ENCODE measurements around the gene TLE2.

DNA sequence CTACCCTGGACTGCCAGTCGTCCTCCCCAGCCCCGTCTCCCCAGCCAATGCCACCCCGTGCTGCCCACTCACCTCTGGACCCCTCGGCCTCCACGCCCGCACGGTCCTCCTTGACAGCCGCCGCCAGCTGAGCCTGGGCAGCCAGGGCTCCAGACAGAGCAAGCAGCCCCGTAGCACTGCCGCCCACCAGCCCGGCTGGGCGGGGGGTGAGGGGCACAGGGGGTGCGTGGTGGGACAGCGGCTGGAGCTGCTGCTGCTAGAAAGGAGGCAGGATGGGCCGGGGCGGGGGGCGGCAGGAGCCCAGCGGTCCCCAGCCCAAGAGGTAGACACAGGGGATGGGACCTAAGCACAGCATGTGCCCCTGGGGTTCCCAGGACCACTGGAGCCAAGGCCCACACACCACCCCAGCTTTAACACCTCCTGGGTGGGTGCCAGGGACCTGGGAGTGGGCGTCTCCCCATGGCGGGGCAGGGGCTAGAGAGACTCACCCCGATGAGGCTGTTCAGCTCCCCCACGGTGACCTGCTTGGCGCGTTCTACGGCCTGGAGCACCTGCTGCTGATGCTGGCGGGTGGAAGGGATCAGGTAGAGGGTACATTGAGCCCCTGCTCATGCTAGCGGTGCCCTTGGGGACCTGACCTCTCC is 9.7 kb downstream of the TLE2 start:
- TF ChIP-seq, protein P1, sequence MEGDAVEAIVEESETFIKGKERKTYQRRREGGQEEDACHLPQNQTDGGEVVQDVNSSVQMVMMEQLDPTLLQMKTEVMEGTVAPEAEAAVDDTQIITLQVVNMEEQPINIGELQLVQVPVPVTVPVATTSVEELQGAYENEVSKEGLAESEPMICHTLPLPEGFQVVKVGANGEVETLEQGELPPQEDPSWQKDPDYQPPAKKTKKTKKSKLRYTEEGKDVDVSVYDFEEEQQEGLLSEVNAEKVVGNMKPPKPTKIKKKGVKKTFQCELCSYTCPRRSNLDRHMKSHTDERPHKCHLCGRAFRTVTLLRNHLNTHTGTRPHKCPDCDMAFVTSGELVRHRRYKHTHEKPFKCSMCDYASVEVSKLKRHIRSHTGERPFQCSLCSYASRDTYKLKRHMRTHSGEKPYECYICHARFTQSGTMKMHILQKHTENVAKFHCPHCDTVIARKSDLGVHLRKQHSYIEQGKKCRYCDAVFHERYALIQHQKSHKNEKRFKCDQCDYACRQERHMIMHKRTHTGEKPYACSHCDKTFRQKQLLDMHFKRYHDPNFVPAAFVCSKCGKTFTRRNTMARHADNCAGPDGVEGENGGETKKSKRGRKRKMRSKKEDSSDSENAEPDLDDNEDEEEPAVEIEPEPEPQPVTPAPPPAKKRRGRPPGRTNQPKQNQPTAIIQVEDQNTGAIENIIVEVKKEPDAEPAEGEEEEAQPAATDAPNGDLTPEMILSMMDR (IDR thresholded peaks at IDR 0.05; ENCODE audit: low read length) = no peak
- no peak for TF ChIP-seq EZH2phosphoT487 (IDR thresholded peaks at IDR 0.05; ENCODE audit: low read length)
